Smooth muscle cell (in vitro differentiated cells): ENCODE data around the gene CBLIF. TPM values are rescaled to one million over a fixed set of nuclear protein-coding genes. Genes with fewer than 3 reads are reported as not detected.
"Not testable (repeated sequence)": the region's sequence is repeated elsewhere in the genome, so short reads cannot be mapped to it uniquely, and the experiment has no call there.

Source experiments
- DNase-seq: peaks from one replicate; lab custom pipeline; 2025; ENCODE audit not compliant: unreplicated experiment; lab: John Stamatoyannopoulos, UW
- H2AFZ ChIP-seq: fragments of 200-600 bp; sonication (generic); 2 replicates; pipeline ENCODE4 v1.6.0; 2016; ENCODE audit warnings: antibody characterized with exemption, low read depth, mild to moderate bottlenecking
- H3F3A ChIP-seq: fragments of 200-600 bp; sonication (generic); 2 replicates; pipeline ENCODE4 v1.6.0; 2017; ENCODE audit warnings: antibody characterized with exemption, low read depth
- H3K27ac ChIP-seq: fragments of 200-600 bp; sonication (generic); 2 replicates; pipeline ENCODE4 v1.5.1; 2016; ENCODE audit warnings: low read depth, mild to moderate bottlenecking
- H3K27me3 ChIP-seq: fragments of 200-600 bp; sonication (generic); 2 replicates; pipeline ENCODE4 v1.6.1; 2016; ENCODE audit warnings: low read depth, mild to moderate bottlenecking
- H3K36me3 ChIP-seq: fragments of 200-600 bp; sonication (generic); 2 replicates; pipeline ENCODE4 v1.5.1; 2016; ENCODE audit warnings: low read depth
- H3K4me1 ChIP-seq: fragments of 200-600 bp; sonication (generic); 2 replicates; pipeline ENCODE4 v1.5.1; 2016; ENCODE audit warnings: low read depth
- H3K4me2 ChIP-seq: fragments of 200-600 bp; sonication (generic); 2 replicates; pipeline ENCODE4 v1.6.0; 2016; ENCODE audit warnings: mild to moderate bottlenecking
- H3K4me3 ChIP-seq: fragments of 200-600 bp; sonication (generic); 2 replicates; pipeline ENCODE4 v1.5.1; 2016; ENCODE audit warnings: mild to moderate bottlenecking
- H3K79me2 ChIP-seq: fragments of 200-600 bp; sonication (generic); 2 replicates; pipeline ENCODE4 v1.6.0; 2016; ENCODE audit warnings: low read depth, mild to moderate bottlenecking
- H3K9ac ChIP-seq: fragments of 200-600 bp; sonication (generic); 2 replicates; pipeline ENCODE4 v1.6.0; 2016; ENCODE audit warnings: low read depth
- H3K9me3 ChIP-seq: fragments of 200-600 bp; sonication (generic); replicated peaks from 2 replicates; pipeline ENCODE4 v1.5.1; 2016; ENCODE audit warnings: low read depth
- H4K20me1 ChIP-seq: fragments of 200-600 bp; sonication (generic); 2 replicates; pipeline ENCODE4 v1.6.0; 2016; ENCODE audit warnings: low read depth
- CTCF ChIP-seq: fragments of 200-600 bp; sonication (generic); IDR thresholded peaks from 2 replicates; pipeline ENCODE4 v1.5.1; 2017; ENCODE audit warnings: borderline replicate concordance, mild to moderate bottlenecking, antibody characterized with exemption; ENCODE audit not compliant: insufficient read depth, poor library complexity, severe bottlenecking
- WGBS: methylation state at CpG from one replicate; pipeline ENCODE4 v1.1.7; 2016; ENCODE audit warnings: low lambda C conversion rate; 5-methylcytosine and 5-hydroxymethylcytosine counted together
- polyA plus RNA-seq: library from polyadenylated mRNA; unstranded; fragments of >200 nt; fragmentation: Nextera tagmentation; extraction: Ambion mirVana; gene quantifications from 2 replicates; pipeline ENCODE4 v1.2.1, GENCODE V29; 2016
- total RNA-seq: library from RNA; depleted of rRNA; stranded (reverse); fragments of >200 nt; gene quantifications from 2 replicates; pipeline ENCODE4 v1.2.3, GENCODE V29; 2014

Gene CBLIF
- total RNA-seq, result not detected in 2 replicates
- polyA plus RNA-seq, result not detected in 2 replicates

GRCh38 chr11:59845399-59845798 lies at the start of gene CBLIF:
Gene CBLIF, minus strand, starts transcription at chr11:59845499. Its CDS starts 46 bp downstream, at chr11:59845453.
- no peak for TF ChIP-seq CTCF
- Histone ChIP-seq H3K9me3 (no peaks in the 10 kb centered on the region), H3K4me3 (no peak within 1 kb of the TSS), H3F3A (no peaks in the 10 kb centered on the region), H3K4me2 (no peak within 1 kb of the TSS), H3K27me3 (no peaks in the 10 kb centered on the region), H2AFZ (no peak within 1 kb of the TSS), H3K27ac (no peak within 1 kb of the TSS), H3K9ac (no peak within 1 kb of the TSS), H4K20me1 (no peaks in the 10 kb centered on the region), H3K36me3 (no peaks in the 10 kb centered on the region), H3K4me1 (no peaks in the 10 kb centered on the region), H3K79me2 (no peaks in the 10 kb centered on the region)
- 89% methylated on average over 4 of the region's 4 CpGs for WGBS
- DNase-seq, result no peak

GRCh38 chr11:59894616-59895015 lies 49.3 kb upstream of the CBLIF start:
- Histone ChIP-seq H3K4me1 (peaks cover 4% of the 10 kb centered on the region), H3K79me2 (no peaks in the 10 kb centered on the region), H3K36me3 (no peaks in the 10 kb centered on the region), H4K20me1 (no peaks in the 10 kb centered on the region), H3K4me3 (no peak overlapping the region), H3K9me3 (no peaks in the 10 kb centered on the region), H3K4me2 (no peak overlapping the region), H3K9ac (no peak overlapping the region), H3K27me3 (no peaks in the 10 kb centered on the region), H3K27ac (no peak overlapping the region), H2AFZ (no peak overlapping the region), H3F3A (no peaks in the 10 kb centered on the region)
- TF ChIP-seq CTCF, result no peak
- WGBS, result 74% methylated on average over 1 of the region's 1 CpG
- DNase-seq, result no peak

GRCh38 chr11:59891781-59892181 lies 46.5 kb upstream of the CBLIF start:
- H3K9ac ChIP-seq, result no peak overlapping the region

GRCh38 chr11:59887156-59887555 lies 41.9 kb upstream of the CBLIF start:
- H3K9ac ChIP-seq, H3K4me1 ChIP-seq, H2AFZ ChIP-seq: not testable (repeated sequence)

More at GRCh38 chr11:59891781-59892181, 46.5 kb upstream of the CBLIF start:
- Histone ChIP-seq H3K4me1 (peaks cover 4% of the 10 kb centered on the region), H4K20me1 (no peaks in the 10 kb centered on the region), H3F3A (no peaks in the 10 kb centered on the region), H3K4me3 (no peak overlapping the region), H2AFZ (no peak overlapping the region), H3K9me3 (peaks cover 4% of the 10 kb centered on the region), H3K36me3 (no peaks in the 10 kb centered on the region), H3K4me2 (no peak overlapping the region), H3K79me2 (no peaks in the 10 kb centered on the region), H3K27ac (no peak overlapping the region), H3K27me3 (no peaks in the 10 kb centered on the region)
- TF ChIP-seq CTCF, result no peak
- no peak for DNase-seq
- 37% methylated on average over 4 of the region's 4 CpGs for WGBS

More at GRCh38 chr11:59887156-59887555, 41.9 kb upstream of the CBLIF start:
- H3K36me3 ChIP-seq, H3K4me3 ChIP-seq, H3K27ac ChIP-seq, H4K20me1 ChIP-seq, H3K4me2 ChIP-seq, H3K79me2 ChIP-seq, DNase-seq, H3K9me3 ChIP-seq, H3F3A ChIP-seq, H3K27me3 ChIP-seq: not testable (repeated sequence)
